GM10266 (cell line): ENCODE measurements around the gene CCN5.

Source experiments
- DNase-seq: peaks from one replicate; pipeline ENCODE4 v3.0.0; 2012; ENCODE audit errors: extremely low spot score
- CTCF ChIP-seq: IDR thresholded peaks from 2 replicates; pipeline ENCODE4 v1.5.1; 2012; ENCODE audit warnings: mild to moderate bottlenecking, low read depth; ENCODE audit not compliant: control insufficient read depth, insufficient read depth; ENCODE audit errors: missing control alignments

The CCN5 gene

GRCh38 chr20:44703183-44703925 lies 11.8 kb upstream of the CCN5 start:
- TF ChIP-seq CTCF = no peak
- DNase-seq = no peak

- TF ChIP-seq CTCF = no peak
- no peak for DNase-seq
Observed at GRCh38 chr20:44703956-44704488, 11.1 kb upstream of the CCN5 start.

DNA sequence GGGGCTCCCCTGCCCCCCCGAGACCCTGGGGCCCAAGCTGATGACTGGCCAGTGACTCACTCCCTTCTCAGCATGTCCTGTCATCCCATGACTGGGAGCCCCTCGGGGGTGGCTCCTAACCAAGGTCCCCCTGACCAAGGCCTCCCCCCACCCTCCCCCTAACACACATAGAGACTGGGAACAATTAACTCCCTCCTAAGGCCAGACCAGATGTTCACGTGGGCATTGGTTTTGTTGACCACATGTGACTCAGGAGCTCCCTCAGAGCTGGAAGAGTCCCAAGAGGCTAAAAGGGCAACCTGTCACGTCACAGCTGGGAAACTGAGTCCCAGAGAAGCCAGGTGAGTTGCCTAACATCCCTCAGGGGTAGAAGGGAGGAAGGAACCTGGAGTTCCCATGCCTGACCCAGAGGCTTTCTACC lies 10.6 kb upstream of the CCN5 start:
- DNase-seq = no peak

DNA sequence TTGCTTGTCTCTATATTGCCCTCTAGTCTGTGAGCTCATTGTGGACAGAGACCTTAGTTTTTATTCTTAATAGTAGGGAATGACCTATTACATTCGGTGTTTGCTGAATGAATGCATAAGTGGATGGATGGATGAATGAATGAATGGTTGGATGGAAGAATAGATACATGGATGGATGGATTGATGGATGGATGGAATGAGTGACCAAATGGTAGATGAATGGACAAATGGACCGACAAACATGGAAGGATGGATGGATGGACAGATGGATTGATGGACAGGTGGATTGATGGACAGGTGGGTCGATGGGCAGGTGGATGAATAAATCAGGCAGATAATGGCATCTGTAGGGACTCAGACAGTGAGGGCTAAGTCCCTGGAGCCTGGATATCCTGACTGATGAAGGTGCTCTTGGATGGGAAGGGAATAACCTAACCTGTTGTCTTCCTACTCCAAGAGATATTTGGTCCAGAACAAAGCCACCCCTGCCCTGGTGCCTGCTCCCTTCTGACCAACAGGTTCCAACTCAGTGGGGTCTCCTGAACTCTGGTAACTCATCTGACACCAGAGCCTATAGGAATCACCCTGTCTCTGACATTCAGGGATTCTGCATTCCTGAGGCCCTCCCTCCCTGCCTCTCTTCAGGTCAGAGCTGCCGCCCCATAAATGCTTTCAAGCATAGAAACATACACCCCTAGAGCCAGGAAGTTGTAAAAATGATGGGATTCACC lies 9.6 kb upstream of the CCN5 start:
- no peak for TF ChIP-seq CTCF
- DNase-seq = no peak

More for the DNA sequence above, 10.6 kb upstream of the CCN5 start:
- TF ChIP-seq CTCF = no peak

DNA sequence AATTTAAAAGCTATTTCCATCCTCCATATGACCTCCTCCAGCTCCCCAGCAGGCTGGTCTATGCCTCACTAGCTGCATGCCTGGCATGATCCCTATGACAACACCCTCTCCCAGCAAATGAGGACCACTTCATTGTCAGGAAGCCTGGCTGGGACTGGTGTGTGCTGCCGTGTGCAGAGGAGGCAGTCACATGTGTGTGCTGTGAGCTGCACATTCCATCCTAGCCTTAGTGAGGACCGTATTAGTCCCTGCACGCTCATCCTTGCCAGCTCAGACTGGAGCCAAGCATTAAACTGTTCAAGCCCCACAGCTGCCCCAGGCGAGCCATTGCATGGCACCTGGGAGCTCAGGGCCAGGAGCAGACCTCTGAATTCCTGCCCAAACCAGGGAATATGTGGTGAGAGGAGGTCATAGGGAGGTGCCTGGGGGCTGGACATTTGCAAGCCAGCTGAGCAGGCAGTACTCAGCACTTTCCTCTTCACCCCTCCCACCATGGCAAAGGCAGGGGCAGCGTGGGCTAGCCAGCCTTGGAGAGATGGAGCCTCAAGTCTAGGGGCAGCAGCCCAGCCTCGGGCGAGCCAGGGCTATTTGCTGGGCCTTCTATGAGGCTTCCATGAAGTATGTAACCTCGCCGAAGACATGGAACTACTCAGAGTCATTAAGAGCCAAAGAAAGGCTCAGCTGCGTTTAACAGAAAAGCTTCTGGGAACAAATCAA lies 8.7 kb upstream of the CCN5 start:
- no peak for TF ChIP-seq CTCF
- DNase-seq = no peak

- TF ChIP-seq CTCF = no peak
- no peak for DNase-seq
Observed at GRCh38 chr20:44707018-44707579, 8.1 kb upstream of the CCN5 start.
